Endothelial cell of umbilical vein (primary cell): Measurements from ENCODE around the gene DLGAP5. TPM values are rescaled to one million over a fixed set of nuclear protein-coding genes. Genes with fewer than 3 reads are reported as not detected.

Source experiments
- BruUV-seq: library from RNA; stranded (reverse); fragments of 400-500 nt; replicated peaks from 2 replicates; lab custom pipeline; 2021; lab: Mats Ljungman, UMichigan
- CTCF ChIA-PET: fragments of 300-600, 350-600 bp; sonication (Branson Sonifier 250); formaldehyde crosslinking; loops from one replicate; lab custom pipeline; 2021; ENCODE audit warnings: antibody characterized with exemption, inconsistent platforms; lab: Charles Lee
- POLR2A ChIA-PET: fragments of 300-600, 350-600 bp; sonication (Branson Sonifier 250); formaldehyde crosslinking; loops from one replicate; lab custom pipeline; 2021; ENCODE audit warnings: antibody characterized with exemption, inconsistent platforms; lab: Charles Lee
- DNase-seq: peaks from one replicate; pipeline ENCODE4 v3.0.0-alpha.2; 2011; ENCODE audit warnings: low read depth, low spot score
- FAIRE-seq: peaks from 2 replicates; lab custom pipeline; 2011; peaks lifted over from hg19 to GRCh38; lab: Jason Lieb, UNC
- H2AFZ ChIP-seq: 2 replicates; pipeline ENCODE4 v1.6.0; 2012; ENCODE audit warnings: low read depth, low read length, control low read depth, inconsistent platforms
- H3K27ac ChIP-seq: 2 replicates; pipeline ENCODE4 v1.5.1; 2011; ENCODE audit warnings: low read depth, mild to moderate bottlenecking, control low read depth, low read length, moderate library complexity; ENCODE audit not compliant: insufficient read depth
- H3K27me3 ChIP-seq, 2 experiments: 2 replicates each; pipeline versions ENCODE4 v1.6.0 to v1.6.1; 2011; ENCODE audit warnings: low read length in 2 of 2, mixed read lengths in 1 of 2; ENCODE audit not compliant: control insufficient read depth in 2 of 2, insufficient read depth in 2 of 2
- H3K36me3 ChIP-seq, 2 experiments: 2 replicates in 1 of 2; 3 replicates in 1 of 2; pipeline ENCODE4 v1.5.1; 2011; ENCODE audit warnings: low read length in 2 of 2, mild to moderate bottlenecking in 1 of 2, moderate library complexity in 1 of 2; ENCODE audit not compliant: control insufficient read depth in 2 of 2, insufficient read depth in 2 of 2; ENCODE audit errors: extremely low read depth in 1 of 2
- H3K4me1 ChIP-seq: 3 replicates; pipeline ENCODE4 v1.5.1; 2011; ENCODE audit warnings: mild to moderate bottlenecking, low read length; ENCODE audit not compliant: control insufficient read depth, insufficient read depth; ENCODE audit errors: extremely low read depth
- H3K4me2 ChIP-seq: 2 replicates; pipeline ENCODE4 v1.6.1; 2011; ENCODE audit warnings: low read length, control low read depth, mixed read lengths; ENCODE audit not compliant: insufficient read depth
- H3K4me3 ChIP-seq, 3 experiments: fragments of 200-600 bp in 1 of 3; sonication (generic), shearing (Covaris generic) in 1 of 3; replicated peaks in 1 of 3; 2 replicates each; pipeline ENCODE4 v1.5.1; 2011 to 2016; ENCODE audit warnings: control low read depth in 3 of 3, low read length in 3 of 3, mild to moderate bottlenecking in 2 of 3, inconsistent platforms in 1 of 3, low read depth in 1 of 3, moderate library complexity in 1 of 3; ENCODE audit not compliant: insufficient read depth in 1 of 3
- H3K79me2 ChIP-seq: 2 replicates; pipeline ENCODE4 v1.6.0; 2012; ENCODE audit warnings: low read length, inconsistent platforms; ENCODE audit not compliant: control insufficient read depth, insufficient read depth
- H3K9ac ChIP-seq: replicated peaks from 2 replicates; pipeline ENCODE3; 2011; ENCODE audit warnings: low read length, control low read depth; ENCODE audit not compliant: insufficient read depth; ENCODE audit errors: extremely low read depth
- H3K9me1 ChIP-seq: replicated peaks from 3 replicates; pipeline ENCODE4 v1.6.0; 2011; ENCODE audit warnings: mild to moderate bottlenecking, low read length; ENCODE audit not compliant: control insufficient read depth, insufficient read depth; ENCODE audit errors: extremely low read depth
- H3K9me3 ChIP-seq: replicated peaks from 2 replicates; pipeline ENCODE4 v1.5.1; 2012; ENCODE audit warnings: low read length, inconsistent platforms; ENCODE audit not compliant: control insufficient read depth, insufficient read depth
- H4K20me1 ChIP-seq: replicated peaks from 2 replicates; pipeline ENCODE3; 2011; ENCODE audit warnings: mild to moderate bottlenecking, low read length; ENCODE audit not compliant: control insufficient read depth, insufficient read depth; ENCODE audit errors: extremely low read depth
- CTCF ChIP-seq, 2 donors: IDR thresholded peaks; 1 replicate in 1 of 2; 2 replicates in 1 of 2; pipeline ENCODE4 v1.5.1; 2011; ENCODE audit warnings: low read length in 2 of 2, mild to moderate bottlenecking in 2 of 2, moderate library complexity in 2 of 2, control low read depth in 1 of 2, inconsistent platforms in 1 of 2, low read depth in 1 of 2; ENCODE audit not compliant: insufficient read depth in 1 of 2; ENCODE audit errors: extremely low read depth in 1 of 2
- EZH2 ChIP-seq: IDR thresholded peaks from 2 replicates; pipeline ENCODE4 v1.6.1; 2012; ENCODE audit warnings: borderline replicate concordance, low read depth, mild to moderate bottlenecking, moderate library complexity, low read length, inconsistent platforms; ENCODE audit not compliant: severe bottlenecking
- FOS ChIP-seq: IDR thresholded peaks from 2 replicates; pipeline ENCODE4 v1.6.1; 2011; ENCODE audit warnings: mild to moderate bottlenecking, low read length, moderate library complexity, borderline replicate concordance; ENCODE audit not compliant: insufficient read depth
- GATA2 ChIP-seq: IDR thresholded peaks from 2 replicates; pipeline ENCODE4 v1.7.0; 2011; ENCODE audit warnings: low read depth, mild to moderate bottlenecking, moderate library complexity, mixed read lengths, low read length; ENCODE audit not compliant: insufficient read length, insufficient read depth
- JUN ChIP-seq: IDR thresholded peaks from 2 replicates; pipeline ENCODE4 v1.6.1; 2011; ENCODE audit warnings: borderline replicate concordance, low read depth; ENCODE audit not compliant: insufficient read length, insufficient read depth
- MAX ChIP-seq: IDR thresholded peaks from 2 replicates; pipeline ENCODE4 v1.6.1; 2011; ENCODE audit not compliant: insufficient read depth, insufficient read length
- MYC ChIP-seq: IDR thresholded peaks from one replicate; pipeline ENCODE4 v1.6.1; 2011; ENCODE audit warnings: mild to moderate bottlenecking, low read depth, low read length
- POLR2A ChIP-seq: IDR thresholded peaks from 2 replicates; pipeline ENCODE4 v1.6.1; 2012; ENCODE audit warnings: low read depth, mild to moderate bottlenecking, control low read depth, low read length
- POLR2AphosphoS5 ChIP-seq: IDR thresholded peaks from 2 replicates; pipeline ENCODE4 v1.6.1; 2012; ENCODE audit warnings: low read depth, mild to moderate bottlenecking, control low read depth, low read length, moderate library complexity; ENCODE audit not compliant: insufficient read depth
- dilution Hi-C: fragments of 300-500 bp; cut with MboI; formaldehyde crosslinking; loops from one replicate; pipeline ENCODE4 v1.15.0; 2019; ENCODE audit warnings: low sequenced_read_pairs; ENCODE audit not compliant: extremely low pct_ligation_motif_present
- intact Hi-C: fragments of 100-400 bp; cut with micrococcal nuclease; formaldehyde crosslinking; loops from one replicate; pipeline ENCODE4 v1.10.0; 2022
- polyA plus RNA-seq, 4 experiments: library from polyadenylated mRNA; depleted of rRNA in 3 of 4; stranded (reverse) in 3 of 4; unstranded in 1 of 4; fragments of >200 nt; gene quantifications; 2 replicates each; pipeline versions ENCODE4 v1.2.1 to v1.2.3, GENCODE V29; 2011 to 2012; ENCODE audit warnings: missing spikeins in 1 of 4
- total RNA-seq: library from RNA; stranded (reverse); gene quantifications from 2 replicates; pipeline ENCODE4 v1.2.3, GENCODE V29; 2021

DLGAP5 gene
- total and polyA plus RNA-seq, 2 donors (not counting 3 experiments of a cell fraction or from before 2014, with no cell fraction given) = 8.3 to 83.2 TPM

- Histone ChIP-seq H3K79me2 (no peaks in the 10 kb centered on the region), H3K36me3 (no peaks in the 10 kb centered on the region), H3K4me1 (no peaks in the 10 kb centered on the region), H3K9me3 (no peaks in the 10 kb centered on the region), H3K27ac (no peak overlapping the region), H3K9me1 (no peaks in the 10 kb centered on the region), H4K20me1 (no peaks in the 10 kb centered on the region), H3K4me3 (no peak overlapping the region), H3K27me3 (peaks cover 16 to 31% of the 10 kb centered on the region in 2 experiments), H3K9ac (no peak overlapping the region), H2AFZ (no peak overlapping the region), H3K4me2 (no peak overlapping the region)
- no peak for TF ChIP-seq EZH2
- TF ChIP-seq POLR2AphosphoS5 = no peak
- no peak for TF ChIP-seq FOS
- TF ChIP-seq MAX = no peak
- BruUV-seq = no TSS peak
- ChIA-PET CTCF (no interaction called here), POLR2A (no interaction called here)
- FAIRE-seq (no peak), DNase-seq (no peak)
- dilution Hi-C loops = no loop called here
- intact Hi-C loops = no loop called here
Measured at GRCh38 chr14:55239320-55239719, 47.9 kb upstream of the DLGAP5 start.

GRCh38 chr14:55238019-55238680 lies 46.8 kb upstream of the DLGAP5 start:
- no peaks in the 10 kb centered on the region for H3K79me2 ChIP-seq
- H3K36me3 ChIP-seq = no peaks in the 10 kb centered on the region
- no TSS peak for BruUV-seq
- dilution Hi-C loops = no loop called here
- H2AFZ ChIP-seq = no peak overlapping the region
- H3K4me2 ChIP-seq = no peak overlapping the region
- POLR2A ChIA-PET = no interaction called here
- H3K9ac ChIP-seq = no peak overlapping the region
- no peak overlapping the region for H3K27ac ChIP-seq
- FAIRE-seq (no peak), DNase-seq (no peak)
- CTCF ChIA-PET = interaction anchor here (1.5 kb wide), 1 partner anchor 11 kb away, joined by 3 read pairs; no protein-coding TSS in a partner anchor
- intact Hi-C loops = no loop called here
- no peak overlapping the region for H3K4me3 ChIP-seq
- no peaks in the 10 kb centered on the region for H4K20me1 ChIP-seq
- H3K9me1 ChIP-seq = no peaks in the 10 kb centered on the region
- H3K4me1 ChIP-seq = no peaks in the 10 kb centered on the region
- peaks cover 16 to 38% of the 10 kb centered on the region in 2 experiments for H3K27me3 ChIP-seq
- TF ChIP-seq POLR2AphosphoS5 (no peak), FOS (no peak), EZH2 (no peak), POLR2A (no peak), GATA2 (no peak), CTCF (IDR thresholded peaks at IDR 0.05; ENCODE audit: extremely low read depth in 1 of 2, insufficient read depth in 1 of 2, low read depth in 1 of 2, low read length in 2 of 2) (no peak), MAX (no peak), MYC (no peak), JUN (no peak)
- no peaks in the 10 kb centered on the region for H3K9me3 ChIP-seq
